ENCODE measurements around the gene GIMAP7. TPM values are rescaled to one million over a fixed set of nuclear protein-coding genes. Genes with fewer than 3 reads are reported as not detected.
"Not testable (repeated sequence)": the region's sequence is repeated elsewhere in the genome, so short reads cannot be mapped to it uniquely, and the experiment has no call there.

Gene GIMAP7
- total RNA-seq, 1 donor from 2014 or later = 22.2 TPM

DNA sequence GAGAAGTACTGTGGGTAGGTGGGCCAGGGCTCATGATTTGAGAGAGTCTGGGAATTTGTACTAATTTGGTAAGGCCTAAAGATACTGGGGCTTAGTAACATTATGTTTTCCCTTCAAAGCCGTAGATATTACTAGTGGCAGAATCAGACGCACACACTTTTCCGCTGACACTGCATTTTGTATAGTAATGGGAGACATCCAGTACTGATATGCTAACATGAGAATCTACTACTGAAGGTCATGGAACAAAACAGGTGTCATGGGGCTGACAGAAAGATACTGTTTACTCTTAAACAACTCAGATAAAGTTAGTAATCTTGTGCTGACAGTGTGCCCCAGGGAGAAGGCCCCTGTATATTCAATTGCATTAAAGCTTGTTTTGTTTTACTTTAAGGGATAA, 11.1 kb upstream of the GIMAP7 start:
- intact Hi-C loops (cut with DNase I) = no loop called here

DNA sequence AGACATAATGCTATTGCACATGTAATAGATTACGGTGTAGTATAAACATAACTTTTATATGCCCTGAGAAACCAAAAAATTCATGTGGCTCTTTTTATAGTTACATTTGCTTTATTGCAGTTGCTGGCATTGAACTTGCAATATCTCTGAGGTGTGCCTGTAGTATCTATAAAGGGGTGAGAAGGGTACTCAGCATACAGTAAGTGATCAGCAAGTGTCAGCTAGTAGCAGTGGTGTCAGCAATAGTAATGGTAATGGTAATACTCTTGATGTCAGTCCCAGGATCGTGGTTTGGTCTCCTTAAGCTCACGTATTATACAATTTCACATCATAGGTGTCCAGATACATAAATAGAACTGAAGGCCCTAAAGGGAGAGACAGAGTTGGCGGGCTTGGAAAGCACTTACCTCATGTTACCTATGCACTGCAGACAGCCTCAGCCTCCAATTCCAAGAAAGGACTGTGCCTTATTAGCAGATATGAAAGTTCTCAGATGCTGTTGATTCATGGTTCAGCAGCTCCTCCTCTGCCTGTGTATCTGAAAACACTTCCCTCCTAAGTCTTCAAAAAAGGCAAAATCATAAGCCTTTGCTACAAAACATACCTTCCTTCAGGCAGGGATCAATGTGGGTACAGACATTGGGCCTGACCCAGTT, 6.6 kb upstream of the GIMAP7 start:
- intact Hi-C loops (cut with DNase I) = no loop called here
- DNase-seq (no peak), ATAC-seq (ENCODE audit: poor library complexity) (no peak)

More for the DNA sequence above, 11.1 kb upstream of the GIMAP7 start:
- no peak for DNase-seq
- no peak for ATAC-seq (ENCODE audit: poor library complexity)

DNA sequence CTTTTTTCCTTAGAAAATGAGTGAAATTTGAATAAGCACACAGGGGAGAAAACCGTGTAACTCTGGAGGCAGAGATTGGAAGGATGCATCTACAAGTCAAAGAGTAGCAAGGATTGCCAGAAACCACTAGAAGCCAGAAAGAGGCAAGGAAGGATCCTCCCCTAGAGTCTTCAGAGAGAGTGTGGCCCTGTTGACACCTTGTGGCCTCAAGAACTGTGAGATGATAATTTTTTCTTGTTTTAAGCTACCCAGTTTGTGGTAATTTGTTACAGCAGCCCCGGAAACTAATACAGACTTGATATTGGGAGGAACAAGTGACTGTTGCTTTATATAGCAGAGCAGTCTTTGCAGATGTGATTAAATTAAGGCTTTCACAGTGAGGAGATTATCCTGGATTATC, 3.6 kb upstream of the GIMAP7 start:
- DNase-seq (no peak), ATAC-seq (ENCODE audit: poor library complexity) (no peak)
- intact Hi-C loops (cut with DNase I) = no loop called here

DNA sequence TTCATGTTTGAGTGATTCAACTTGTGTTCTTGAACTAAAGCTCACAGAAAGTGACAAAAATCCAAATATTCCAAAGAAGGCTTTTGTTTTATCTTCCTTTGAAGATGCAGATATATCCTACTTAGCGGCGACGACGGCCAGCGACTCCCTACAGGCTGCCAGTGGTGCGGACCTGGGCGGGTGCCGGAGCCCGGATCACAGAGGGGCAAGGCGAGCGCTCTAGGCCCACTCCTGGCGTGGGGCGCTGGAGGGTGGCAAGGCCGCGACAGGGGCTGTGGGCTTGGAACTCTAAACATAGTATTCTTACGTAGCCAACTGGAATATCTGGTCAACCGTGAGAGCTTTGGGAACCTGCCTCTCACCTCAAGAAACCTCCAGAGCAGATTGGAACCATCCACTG, 914 bp upstream of the GIMAP7 start:
- peak; percentile 43 for DNase-seq
- intact Hi-C loops (cut with DNase I) = no loop called here
- ATAC-seq (ENCODE audit: poor library complexity) = no peak

DNA sequence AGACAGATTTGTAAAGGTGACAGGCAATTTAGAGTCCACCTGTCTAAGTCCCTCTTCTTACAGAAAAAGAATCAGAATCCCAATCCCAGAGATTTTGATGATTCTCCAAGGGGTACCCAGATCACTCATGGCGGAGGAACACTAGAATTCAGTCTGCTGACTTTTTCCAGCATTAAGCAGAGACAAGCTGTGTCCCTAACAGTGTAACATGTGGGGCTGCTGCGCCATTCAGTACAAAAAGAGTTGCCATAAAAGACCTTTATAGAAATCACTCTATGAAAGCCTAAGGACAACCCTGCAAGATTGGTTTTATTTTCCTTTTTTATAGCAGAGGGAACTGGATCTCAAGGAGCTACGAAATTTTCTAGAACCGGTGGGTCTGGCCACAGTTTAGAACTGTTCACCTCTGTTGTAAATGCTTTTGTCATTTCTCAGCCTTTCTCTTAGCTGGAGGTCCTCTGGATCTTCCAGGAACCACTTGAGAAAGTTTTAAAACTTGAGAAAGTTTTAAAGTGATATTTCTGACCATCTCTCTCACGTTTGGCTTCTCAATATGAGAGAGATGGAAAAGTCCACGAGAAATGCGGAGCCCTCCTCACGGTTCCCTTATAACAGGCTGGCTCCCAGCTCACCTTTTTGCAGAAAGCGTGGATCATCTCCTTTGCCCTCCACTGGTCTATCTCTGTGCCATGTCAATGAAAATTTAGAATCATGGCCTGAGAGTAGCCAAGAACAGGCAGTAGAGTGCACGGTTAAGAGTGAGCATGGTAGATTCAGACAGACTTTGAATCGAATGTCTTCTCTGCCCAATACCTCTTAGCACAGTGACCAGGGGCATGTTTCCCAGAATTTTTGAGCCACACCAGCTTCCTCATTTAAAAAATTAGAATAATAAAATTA, 826 bp downstream of the GIMAP7 start:
- peak; percentile 33 for ATAC-seq (ENCODE audit: poor library complexity)
- no peak for DNase-seq
- intact Hi-C loops (cut with DNase I) = no loop called here

- intact Hi-C loops (cut with DNase I) = no loop called here
- ATAC-seq (ENCODE audit: poor library complexity) = no peak
- no peak for DNase-seq
Observed at GRCh38 chr7:150516956-150517745, 2.5 kb downstream of the GIMAP7 start.

DNA sequence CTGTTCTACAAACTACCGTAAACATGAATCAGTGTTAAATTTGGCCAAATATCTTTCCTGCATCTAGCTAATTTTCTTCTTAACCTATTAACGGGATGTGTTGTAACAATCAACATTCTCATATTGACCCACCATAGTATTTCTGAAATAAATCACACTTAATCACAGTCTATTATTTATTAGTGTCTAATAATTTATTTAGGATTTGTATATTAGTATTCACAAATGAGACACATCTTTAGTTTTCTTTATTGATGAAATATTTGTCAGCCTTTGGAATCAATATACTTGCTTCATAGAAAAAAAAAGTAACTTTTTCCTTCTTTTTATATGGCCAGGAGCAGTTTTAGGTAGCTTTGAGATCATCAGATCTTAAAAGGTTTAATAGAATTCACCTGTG, 4.6 kb downstream of the GIMAP7 start:
- no peak for ATAC-seq (ENCODE audit: poor library complexity)

DNA sequence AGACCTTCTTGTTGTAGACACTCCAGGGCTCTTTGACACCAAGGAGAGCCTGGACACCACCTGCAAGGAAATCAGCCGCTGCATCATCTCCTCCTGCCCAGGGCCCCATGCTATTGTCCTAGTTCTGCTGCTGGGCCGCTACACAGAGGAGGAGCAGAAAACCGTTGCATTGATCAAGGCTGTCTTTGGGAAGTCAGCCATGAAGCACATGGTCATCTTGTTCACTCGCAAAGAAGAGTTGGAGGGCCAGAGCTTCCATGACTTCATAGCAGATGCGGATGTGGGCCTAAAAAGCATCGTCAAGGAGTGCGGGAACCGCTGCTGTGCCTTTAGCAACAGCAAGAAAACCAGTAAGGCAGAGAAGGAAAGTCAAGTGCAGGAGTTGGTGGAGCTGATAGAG, 5.5 kb downstream of the GIMAP7 start:
- ATAC-seq (ENCODE audit: poor library complexity) (no peak), DNase-seq (no peak)
- intact Hi-C loops (cut with DNase I) = no loop called here

More for the DNA sequence above, 4.6 kb downstream of the GIMAP7 start:
- intact Hi-C loops (cut with DNase I) = no loop called here
- DNase-seq = no peak

GRCh38 chr7:150522931-150523330, 8.3 kb downstream of the GIMAP7 start:
- DNase-seq; intact Hi-C loops (cut with DNase I); ATAC-seq (ENCODE audit: poor library complexity): not testable (repeated sequence)

- DNase-seq (no peak), ATAC-seq (ENCODE audit: poor library complexity) (no peak)
- intact Hi-C loops (cut with DNase I) = no loop called here
Observed at GRCh38 chr7:150524018-150524417, 9.3 kb downstream of the GIMAP7 start.

GRCh38 chr7:150531704-150532103, 17.0 kb downstream of the GIMAP7 start:
- intact Hi-C loops (cut with DNase I) = no loop called here
- ATAC-seq (ENCODE audit: poor library complexity) = no peak
- DNase-seq = no peak

DNA sequence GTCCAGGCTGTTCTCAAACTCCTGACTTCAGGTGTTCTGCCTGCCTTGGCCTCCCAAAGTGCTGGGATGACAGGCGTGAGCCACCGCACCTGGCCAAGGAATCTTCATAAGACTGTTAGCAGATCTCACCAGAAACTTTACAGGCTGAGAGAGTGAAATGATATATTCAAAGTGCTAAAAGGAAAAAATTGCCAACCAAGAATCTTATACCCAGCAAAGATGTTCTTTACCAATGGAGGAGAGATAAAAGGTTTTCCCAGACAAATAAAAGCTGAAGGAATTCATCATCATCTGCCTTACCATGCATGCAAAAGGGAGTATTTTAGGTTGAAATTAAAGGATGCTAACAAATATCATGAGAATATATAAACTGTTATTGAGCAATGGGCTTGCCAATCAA, 23.6 kb downstream of the GIMAP7 start:
- DNase-seq (no peak), ATAC-seq (ENCODE audit: poor library complexity) (no peak)
- intact Hi-C loops (cut with DNase I) = no loop called here

- ATAC-seq (ENCODE audit: poor library complexity) (no peak), DNase-seq (no peak)
- intact Hi-C loops (cut with DNase I) = no loop called here
Observed at GRCh38 chr7:150553163-150553562, 38.5 kb downstream of the GIMAP7 start.

GRCh38 chr7:150556521-150557138, 42.0 kb downstream of the GIMAP7 start:
- ATAC-seq (ENCODE audit: poor library complexity) = peak; percentile 75
- intact Hi-C loops (cut with DNase I) = no loop called here
- no peak for DNase-seq

- DNase-seq (no peak), ATAC-seq (ENCODE audit: poor library complexity) (no peak)
- intact Hi-C loops (cut with DNase I) = no loop called here
Observed at GRCh38 chr7:150560486-150560885, 45.8 kb downstream of the GIMAP7 start.

DNA sequence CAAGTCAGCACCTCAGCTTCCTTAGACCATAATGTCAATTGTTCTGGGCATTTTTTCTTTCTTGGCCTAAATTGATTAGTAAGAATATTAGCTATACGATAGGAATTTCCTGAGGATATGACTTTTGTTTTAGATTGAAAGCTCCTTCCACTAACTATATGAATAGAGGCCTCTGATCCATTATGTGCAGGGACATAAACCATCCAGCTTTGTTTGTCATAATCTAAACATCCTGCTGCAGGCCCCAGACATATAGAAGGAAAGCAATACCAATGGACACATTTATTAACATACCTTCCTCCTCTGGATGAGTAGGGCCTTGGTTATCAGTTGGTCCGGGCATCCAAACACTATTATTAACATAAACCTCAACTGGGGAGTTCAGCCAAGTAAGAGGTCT, 48.2 kb downstream of the GIMAP7 start:
- DNase-seq (no peak), ATAC-seq (ENCODE audit: poor library complexity) (no peak)
- intact Hi-C loops (cut with DNase I) = no loop called here

DNA sequence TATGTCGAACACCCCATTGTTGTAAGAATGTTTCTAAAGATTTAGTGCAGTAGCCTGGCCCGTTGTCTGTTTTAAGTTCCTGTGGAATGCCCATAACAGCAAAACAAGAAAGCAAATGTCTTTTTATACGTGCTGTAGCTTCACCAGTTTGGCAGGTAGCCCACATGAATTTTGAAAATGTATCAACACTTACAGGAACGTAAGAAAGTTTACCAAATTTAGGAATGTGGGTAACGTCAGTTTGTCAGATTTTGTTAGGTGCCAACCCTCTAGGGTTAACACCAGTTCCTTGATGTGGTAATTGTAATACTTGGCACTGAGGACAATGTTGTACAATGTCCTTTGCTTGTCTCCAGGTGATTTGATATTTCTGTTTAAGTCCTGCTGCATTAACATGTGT, 49.3 kb downstream of the GIMAP7 start:
- ATAC-seq (ENCODE audit: poor library complexity) (no peak), DNase-seq (no peak)
- intact Hi-C loops (cut with DNase I) = no loop called here

- DNase-seq (no peak), ATAC-seq (ENCODE audit: poor library complexity) (no peak)
- intact Hi-C loops (cut with DNase I) = no loop called here
Observed at GRCh38 chr7:150564566-150564965, 49.9 kb downstream of the GIMAP7 start.

DNA sequence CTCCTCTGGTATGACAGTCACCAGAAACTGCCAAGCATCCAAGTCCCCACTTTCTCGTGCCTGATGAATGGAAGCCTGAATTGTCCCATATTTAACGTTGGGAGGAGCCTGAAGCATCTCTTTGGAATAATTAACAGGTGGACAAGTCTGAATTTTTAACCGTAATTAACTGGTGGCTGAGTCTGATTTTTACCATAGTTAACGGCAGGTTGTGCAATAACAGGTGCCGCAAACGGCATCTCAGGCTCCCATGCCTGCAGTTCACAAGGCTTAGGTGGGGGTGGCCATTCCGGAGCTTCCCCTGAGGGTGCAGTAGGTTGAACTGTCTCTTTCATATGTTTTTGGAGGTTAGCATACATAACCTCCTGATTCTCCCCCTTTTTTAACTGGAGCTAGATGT, 50.6 kb downstream of the GIMAP7 start:
- intact Hi-C loops (cut with DNase I) = no loop called here
- DNase-seq (no peak), ATAC-seq (ENCODE audit: poor library complexity) (no peak)
